Mesothelial cell of epicardium (in vitro differentiated cells): Measurements from ENCODE around the gene PTTG2. TPM values are rescaled to one million over a fixed set of nuclear protein-coding genes. Genes with fewer than 3 reads are reported as not detected.

Experiments used
- DNase-seq, 2 experiments: peaks; one replicate each; pipeline ENCODE4 v3.0.0; 2021; ENCODE audit warnings: low spot score in 2 of 2; ENCODE audit not compliant: unreplicated experiment in 2 of 2
- H3K27ac Mint-ChIP-seq: 2 replicates; pipeline ENCODE4 v1.8.0; 2021; ENCODE audit warnings: mixed read lengths
- H3K27me3 Mint-ChIP-seq: 2 replicates; pipeline ENCODE4 v1.8.0; 2021; ENCODE audit warnings: low read depth, mixed read lengths
- H3K36me3 Mint-ChIP-seq: 2 replicates; pipeline ENCODE4 v1.8.0; 2021; ENCODE audit warnings: mixed read lengths
- H3K4me1 Mint-ChIP-seq: 2 replicates; pipeline ENCODE4 v1.8.0; 2021; ENCODE audit warnings: mixed read lengths
- H3K4me3 Mint-ChIP-seq: 2 replicates; pipeline ENCODE4 v1.8.0; 2021; ENCODE audit warnings: mild to moderate bottlenecking, moderate library complexity, mixed read lengths
- H3K9me3 Mint-ChIP-seq: 2 replicates; pipeline ENCODE4 v1.8.0; 2021; ENCODE audit warnings: mixed read lengths
- total RNA-seq: library from RNA; stranded (reverse); gene quantifications from 3 replicates; pipeline ENCODE4 v1.2.1, GENCODE V29; 2021
- TF ChIP-seq, protein P1 (sequence below): fragments of 200-600 bp; sonication (generic); IDR thresholded peaks from one replicate; pipeline ENCODE4 v1.5.0; 2021; ENCODE audit warnings: antibody characterized with exemption; ENCODE audit not compliant: unreplicated experiment

The PTTG2 gene
- total RNA-seq, 1 donor from 2014 or later, result not detected

DNA sequence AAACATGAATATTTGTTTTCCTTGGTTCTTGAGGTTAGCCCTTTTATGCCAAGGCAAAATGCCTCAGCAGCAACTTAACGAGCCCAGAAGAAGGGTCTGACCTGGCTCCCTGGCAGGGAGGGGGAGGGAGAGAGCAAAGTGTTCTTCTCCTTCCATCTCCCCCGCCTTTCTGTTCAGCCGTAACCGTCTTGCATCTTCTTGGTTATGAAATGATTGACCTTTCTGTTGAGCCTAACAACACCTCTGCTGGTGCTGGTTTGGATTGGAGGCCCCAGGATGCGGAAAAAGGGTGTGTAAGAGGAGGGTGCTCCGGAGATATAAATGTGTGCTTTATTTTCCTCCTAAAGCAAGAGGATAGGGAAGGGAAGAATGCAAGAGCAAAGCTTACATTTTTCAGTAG is 44.7 kb downstream of the PTTG2 start:
- TF ChIP-seq, protein P1, sequence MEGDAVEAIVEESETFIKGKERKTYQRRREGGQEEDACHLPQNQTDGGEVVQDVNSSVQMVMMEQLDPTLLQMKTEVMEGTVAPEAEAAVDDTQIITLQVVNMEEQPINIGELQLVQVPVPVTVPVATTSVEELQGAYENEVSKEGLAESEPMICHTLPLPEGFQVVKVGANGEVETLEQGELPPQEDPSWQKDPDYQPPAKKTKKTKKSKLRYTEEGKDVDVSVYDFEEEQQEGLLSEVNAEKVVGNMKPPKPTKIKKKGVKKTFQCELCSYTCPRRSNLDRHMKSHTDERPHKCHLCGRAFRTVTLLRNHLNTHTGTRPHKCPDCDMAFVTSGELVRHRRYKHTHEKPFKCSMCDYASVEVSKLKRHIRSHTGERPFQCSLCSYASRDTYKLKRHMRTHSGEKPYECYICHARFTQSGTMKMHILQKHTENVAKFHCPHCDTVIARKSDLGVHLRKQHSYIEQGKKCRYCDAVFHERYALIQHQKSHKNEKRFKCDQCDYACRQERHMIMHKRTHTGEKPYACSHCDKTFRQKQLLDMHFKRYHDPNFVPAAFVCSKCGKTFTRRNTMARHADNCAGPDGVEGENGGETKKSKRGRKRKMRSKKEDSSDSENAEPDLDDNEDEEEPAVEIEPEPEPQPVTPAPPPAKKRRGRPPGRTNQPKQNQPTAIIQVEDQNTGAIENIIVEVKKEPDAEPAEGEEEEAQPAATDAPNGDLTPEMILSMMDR, result no peak
- H3K36me3 Mint-ChIP-seq, result no peaks in the 10 kb centered on the region
- H3K27ac Mint-ChIP-seq, result peak overlapping the region; percentile 68
- H3K27me3 Mint-ChIP-seq, result no peaks in the 10 kb centered on the region
- no peak overlapping the region for H3K4me3 Mint-ChIP-seq
- no peak for DNase-seq
- no peaks in the 10 kb centered on the region for H3K9me3 Mint-ChIP-seq
- peaks cover 44% of the 10 kb centered on the region for H3K4me1 Mint-ChIP-seq

DNA sequence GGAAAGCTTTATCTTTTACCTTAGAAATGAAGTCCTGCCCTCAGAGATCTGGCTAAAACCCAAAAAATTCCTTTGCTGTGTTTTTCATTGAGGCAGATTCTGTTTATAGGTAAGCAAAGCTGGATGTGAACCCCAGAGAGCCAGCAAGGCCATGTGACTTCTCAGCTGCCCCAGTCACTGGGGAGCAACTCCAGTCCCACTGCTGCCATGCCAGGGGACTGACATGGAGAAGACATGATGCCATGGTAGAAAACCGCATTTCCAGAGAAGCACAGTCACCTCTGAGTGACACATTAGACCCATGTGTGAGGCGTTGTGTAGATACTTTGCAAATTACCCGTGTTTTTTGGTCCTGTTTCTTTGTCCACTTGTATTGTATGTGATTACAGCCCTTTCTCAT is 45.4 kb downstream of the PTTG2 start:
- no peaks in the 10 kb centered on the region for H3K27me3 Mint-ChIP-seq
- H3K4me3 Mint-ChIP-seq, result no peak overlapping the region
- H3K4me1 Mint-ChIP-seq, result peaks cover 49% of the 10 kb centered on the region
- peak overlapping the region; percentile 68 for H3K27ac Mint-ChIP-seq
- H3K9me3 Mint-ChIP-seq, result no peaks in the 10 kb centered on the region
- TF ChIP-seq, protein P1, result no peak
- no peaks in the 10 kb centered on the region for H3K36me3 Mint-ChIP-seq
- no peak for DNase-seq

DNA sequence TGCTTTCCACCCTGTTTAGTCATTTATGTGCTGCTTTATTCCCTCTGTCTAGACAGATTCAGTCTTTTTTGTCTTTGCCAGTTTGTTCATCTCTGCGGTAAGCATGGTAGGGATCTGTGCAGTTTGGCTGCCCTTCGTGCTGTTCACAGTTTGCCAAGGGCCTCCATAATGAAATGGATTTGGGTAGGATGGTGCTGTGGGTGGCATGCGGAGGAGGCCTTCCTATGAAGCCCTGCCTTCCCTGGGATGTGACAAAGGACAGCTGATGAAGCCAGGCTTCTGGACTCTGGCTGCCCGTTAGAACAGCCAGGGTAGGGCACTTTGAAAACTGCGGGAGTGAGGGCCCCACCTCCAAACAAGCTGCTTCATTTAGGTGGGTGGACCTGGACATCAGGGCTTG is 47.4 kb downstream of the PTTG2 start:
- no peak overlapping the region for H3K27ac Mint-ChIP-seq
- H3K36me3 Mint-ChIP-seq, result no peaks in the 10 kb centered on the region
- H3K4me1 Mint-ChIP-seq, result peaks cover 43% of the 10 kb centered on the region
- no peak for DNase-seq
- H3K27me3 Mint-ChIP-seq, result no peaks in the 10 kb centered on the region
- TF ChIP-seq, protein P1, result no peak
- H3K9me3 Mint-ChIP-seq, result no peaks in the 10 kb centered on the region
- H3K4me3 Mint-ChIP-seq, result no peak overlapping the region

DNA sequence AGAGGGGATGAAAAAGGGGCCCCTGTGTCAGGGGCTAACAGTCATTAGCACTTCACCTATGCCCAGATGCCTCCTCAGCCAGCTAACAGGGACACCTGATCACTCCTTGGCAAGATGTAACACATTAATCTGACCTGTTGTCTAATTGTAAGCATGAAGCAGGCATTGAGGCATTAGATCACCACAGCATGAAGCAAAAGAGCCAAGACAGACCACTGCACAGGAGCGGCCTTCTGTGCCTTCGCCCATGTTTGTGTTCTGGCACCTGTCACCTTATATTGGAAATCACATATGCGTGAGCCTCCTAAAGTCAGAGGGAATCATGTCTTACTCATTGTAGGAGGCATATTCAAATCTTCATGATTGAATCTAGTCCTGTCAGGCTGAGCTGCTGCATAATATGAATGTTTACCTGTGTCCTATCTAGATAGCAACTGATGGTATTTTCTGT is 48.4 kb downstream of the PTTG2 start:
- Mint-ChIP-seq H3K36me3 (no peaks in the 10 kb centered on the region), H3K9me3 (no peaks in the 10 kb centered on the region), H3K27me3 (no peaks in the 10 kb centered on the region), H3K4me3 (no peak overlapping the region), H3K27ac (no peak overlapping the region), H3K4me1 (peaks cover 37% of the 10 kb centered on the region)
- TF ChIP-seq, protein P1, result no peak
- no peak for DNase-seq

DNA sequence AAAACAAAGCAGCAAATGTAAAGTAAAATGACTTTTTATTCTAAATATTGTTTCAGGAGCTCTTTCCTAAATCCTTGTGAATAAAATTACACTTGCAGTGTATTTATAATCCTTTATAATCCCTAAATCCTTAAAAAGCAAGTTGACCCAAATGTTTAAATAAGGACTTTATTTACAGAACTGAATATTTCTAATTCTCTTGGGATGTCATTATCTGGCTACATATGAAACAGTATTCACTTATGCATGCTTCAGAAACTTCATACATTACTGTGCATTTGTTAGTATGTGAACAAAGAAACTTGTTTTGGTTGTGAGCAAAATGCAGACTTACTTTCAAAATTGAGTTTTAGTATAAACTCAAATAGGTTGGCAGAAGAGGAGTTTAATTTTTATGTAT is 49.2 kb downstream of the PTTG2 start:
- TF ChIP-seq, protein P1, result no peak
- Mint-ChIP-seq H3K27me3 (no peaks in the 10 kb centered on the region), H3K36me3 (no peaks in the 10 kb centered on the region), H3K4me1 (peaks cover 31% of the 10 kb centered on the region), H3K27ac (no peak overlapping the region), H3K9me3 (no peaks in the 10 kb centered on the region), H3K4me3 (no peak overlapping the region)
- DNase-seq, result no peak

DNA sequence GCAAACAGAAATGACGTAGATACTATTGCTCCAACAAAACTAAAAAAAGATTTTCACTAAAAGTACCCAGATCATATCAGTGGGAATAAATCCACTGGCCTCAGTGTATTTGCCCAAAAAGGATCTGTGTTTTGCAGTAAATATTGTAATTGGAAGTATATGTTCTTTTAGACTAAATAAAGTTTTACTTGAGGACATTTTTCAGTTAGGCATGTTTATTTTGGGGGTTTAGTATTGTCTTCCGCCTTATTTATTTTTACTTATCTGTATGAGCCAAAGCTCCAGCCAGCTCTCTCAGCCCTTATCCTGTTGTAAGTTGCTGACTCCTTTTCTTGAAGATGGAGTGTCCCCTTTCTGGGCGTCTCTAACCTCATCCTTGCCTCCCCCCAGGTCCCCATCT is 49.8 kb downstream of the PTTG2 start:
- Mint-ChIP-seq H3K36me3 (peaks cover 3% of the 10 kb centered on the region), H3K4me3 (no peak overlapping the region), H3K4me1 (peaks cover 26% of the 10 kb centered on the region), H3K27me3 (no peaks in the 10 kb centered on the region), H3K27ac (no peak overlapping the region), H3K9me3 (no peaks in the 10 kb centered on the region)
- no peak for DNase-seq
- TF ChIP-seq, protein P1, result no peak
